ENCODE data around the gene CPD. TPM values are rescaled to one million over a fixed set of nuclear protein-coding genes. Genes with fewer than 3 reads are reported as not detected.

The CPD gene
- total RNA-seq, 1 donor, result 141 TPM

- H3K4me1 ChIP-seq (ENCODE audit: insufficient read depth, low read length), result peaks cover 22% of the 10 kb centered on the region
- H3K9me3 ChIP-seq (ENCODE audit: low read depth, low read length), result no peaks in the 10 kb centered on the region
- no peak overlapping the region for H3K4me3 ChIP-seq (ENCODE audit: low read length)
- H3K27me3 ChIP-seq (ENCODE audit: insufficient read depth, low read length), result no peaks in the 10 kb centered on the region
These were observed 9.6 kb upstream of the CPD start for GRCh38 chr17:30368912-30369720.

- Histone ChIP-seq H3K4me1 (ENCODE audit: insufficient read depth, low read length) (peaks cover 15% of the 10 kb centered on the region), H3K27me3 (ENCODE audit: insufficient read depth, low read length) (peaks cover 3% of the 10 kb centered on the region), H3K9me3 (ENCODE audit: low read depth, low read length) (no peaks in the 10 kb centered on the region), H3K4me3 (ENCODE audit: low read length) (no peak overlapping the region)
These were observed 8.7 kb upstream of the CPD start for GRCh38 chr17:30369995-30370394.

DNA sequence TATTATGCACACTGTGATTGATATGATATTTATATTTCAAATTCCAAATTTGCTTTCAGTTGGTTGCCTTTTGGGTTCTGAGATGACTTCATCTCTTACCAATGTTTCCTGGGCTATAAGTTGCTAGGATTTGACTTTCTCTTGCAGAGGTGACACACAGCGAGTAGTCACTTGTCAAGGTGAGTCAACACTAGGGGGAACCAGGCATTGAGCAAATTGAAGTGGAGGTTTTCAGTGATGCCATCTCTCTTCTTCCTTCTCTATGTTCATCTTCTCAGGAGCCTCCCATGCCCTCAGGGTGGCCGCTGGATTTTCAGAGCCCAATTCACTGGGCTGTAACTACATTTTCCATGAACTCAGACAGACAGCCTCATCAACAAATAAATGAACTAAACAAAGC lies 6.0 kb upstream of the CPD start:
- no peak overlapping the region for H3K4me3 ChIP-seq (ENCODE audit: low read length)
- H3K27me3 ChIP-seq (ENCODE audit: insufficient read depth, low read length), result peaks cover 3% of the 10 kb centered on the region
- no peaks in the 10 kb centered on the region for H3K9me3 ChIP-seq (ENCODE audit: low read depth, low read length)
- peaks cover 15% of the 10 kb centered on the region for H3K4me1 ChIP-seq (ENCODE audit: insufficient read depth, low read length)

- Histone ChIP-seq H3K9me3 (ENCODE audit: low read depth, low read length) (no peaks in the 10 kb centered on the region), H3K4me1 (ENCODE audit: insufficient read depth, low read length) (peaks cover 19% of the 10 kb centered on the region), H3K27me3 (ENCODE audit: insufficient read depth, low read length) (peaks cover 3% of the 10 kb centered on the region), H3K4me3 (ENCODE audit: low read length) (no peak overlapping the region)
These were observed 3.1 kb upstream of the CPD start for GRCh38 chr17:30375661-30376060.

GRCh38 chr17:30376621-30377452 lies 1.9 kb upstream of the CPD start:
- Histone ChIP-seq H3K4me1 (ENCODE audit: insufficient read depth, low read length) (peaks cover 26% of the 10 kb centered on the region), H3K9me3 (ENCODE audit: low read depth, low read length) (no peaks in the 10 kb centered on the region), H3K27me3 (ENCODE audit: insufficient read depth, low read length) (peaks cover 3% of the 10 kb centered on the region), H3K4me3 (ENCODE audit: low read length) (no peak overlapping the region)

GRCh38 chr17:30377574-30378240 lies 1.0 kb upstream of the CPD start:
- H3K4me3 ChIP-seq (ENCODE audit: low read length), result peak overlapping the region; percentile 82
- H3K4me1 ChIP-seq (ENCODE audit: insufficient read depth, low read length), result peaks cover 26% of the 10 kb centered on the region
- H3K27me3 ChIP-seq (ENCODE audit: insufficient read depth, low read length), result peaks cover 3% of the 10 kb centered on the region
- no peaks in the 10 kb centered on the region for H3K9me3 ChIP-seq (ENCODE audit: low read depth, low read length)

GRCh38 chr17:30378241-30378824 lies 394 bp upstream of the CPD start:
- peaks cover 26% of the 10 kb centered on the region for H3K4me1 ChIP-seq (ENCODE audit: insufficient read depth, low read length)
- H3K9me3 ChIP-seq (ENCODE audit: low read depth, low read length), result no peaks in the 10 kb centered on the region
- peaks cover 3% of the 10 kb centered on the region for H3K27me3 ChIP-seq (ENCODE audit: insufficient read depth, low read length)
- H3K4me3 ChIP-seq (ENCODE audit: low read length), result peak overlapping the region; percentile 82

DNA sequence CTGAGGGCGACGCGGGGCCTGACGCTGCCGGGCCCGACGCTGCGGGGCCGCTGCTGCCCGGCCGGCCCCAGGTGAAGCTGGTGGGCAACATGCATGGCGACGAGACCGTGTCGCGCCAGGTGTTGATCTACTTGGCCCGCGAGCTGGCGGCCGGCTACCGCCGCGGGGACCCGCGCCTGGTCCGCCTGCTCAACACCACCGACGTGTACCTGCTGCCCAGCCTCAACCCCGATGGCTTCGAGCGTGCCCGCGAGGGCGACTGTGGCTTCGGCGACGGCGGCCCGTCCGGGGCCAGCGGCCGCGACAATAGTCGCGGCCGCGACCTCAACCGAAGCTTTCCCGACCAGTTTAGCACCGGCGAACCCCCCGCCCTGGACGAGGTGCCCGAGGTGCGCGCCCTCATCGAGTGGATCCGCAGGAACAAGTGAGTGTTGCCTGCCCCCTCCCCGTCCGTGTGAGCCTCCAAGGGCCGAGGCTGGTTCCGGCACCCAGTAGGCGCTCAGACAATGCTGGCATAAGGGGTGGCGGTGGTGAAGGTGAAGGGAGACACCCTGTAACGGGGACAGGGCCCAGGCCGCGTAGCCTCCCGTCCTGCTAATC lies 676 bp downstream of the CPD start:
- Histone ChIP-seq H3K9me3 (ENCODE audit: low read depth, low read length) (no peaks in the 10 kb centered on the region), H3K4me1 (ENCODE audit: insufficient read depth, low read length) (peaks cover 26% of the 10 kb centered on the region), H3K27me3 (ENCODE audit: insufficient read depth, low read length) (peaks cover 3% of the 10 kb centered on the region), H3K4me3 (ENCODE audit: low read length) (peak overlapping the region; percentile 82)

DNA sequence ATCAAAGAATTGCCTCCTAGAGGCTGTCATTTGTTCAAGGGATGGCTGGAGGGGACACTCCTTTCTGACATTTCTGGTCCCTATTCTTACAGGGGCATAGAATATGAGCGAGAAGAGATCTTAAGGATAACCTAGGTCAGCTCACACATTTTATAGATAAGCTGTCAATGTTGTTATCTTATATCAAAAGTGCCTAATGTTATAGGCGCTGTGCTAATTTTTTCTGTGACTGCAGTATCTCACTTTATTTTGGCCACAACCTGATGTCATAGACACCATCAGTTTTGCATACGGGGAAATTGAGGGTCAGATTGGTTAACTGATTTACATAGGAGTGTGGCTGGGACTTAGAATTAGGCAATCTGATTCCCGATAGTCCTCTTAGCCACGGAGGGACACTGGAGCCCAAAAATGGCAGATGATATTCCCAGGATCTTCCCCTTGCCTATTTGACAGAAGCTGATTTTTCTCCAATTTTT lies 1.2 kb downstream of the CPD start:
- H3K4me1 ChIP-seq (ENCODE audit: insufficient read depth, low read length), result peaks cover 26% of the 10 kb centered on the region
- H3K4me3 ChIP-seq (ENCODE audit: low read length), result peak overlapping the region; percentile 82
- H3K27me3 ChIP-seq (ENCODE audit: insufficient read depth, low read length), result peaks cover 1% of the 10 kb centered on the region
- H3K9me3 ChIP-seq (ENCODE audit: low read depth, low read length), result no peaks in the 10 kb centered on the region

GRCh38 chr17:30380643-30381339 lies 2.1 kb downstream of the CPD start:
- Histone ChIP-seq H3K9me3 (ENCODE audit: low read depth, low read length) (no peaks in the 10 kb centered on the region), H3K4me1 (ENCODE audit: insufficient read depth, low read length) (peaks cover 26% of the 10 kb centered on the region), H3K27me3 (ENCODE audit: insufficient read depth, low read length) (no peaks in the 10 kb centered on the region), H3K4me3 (ENCODE audit: low read length) (peak overlapping the region; percentile 82)

DNA sequence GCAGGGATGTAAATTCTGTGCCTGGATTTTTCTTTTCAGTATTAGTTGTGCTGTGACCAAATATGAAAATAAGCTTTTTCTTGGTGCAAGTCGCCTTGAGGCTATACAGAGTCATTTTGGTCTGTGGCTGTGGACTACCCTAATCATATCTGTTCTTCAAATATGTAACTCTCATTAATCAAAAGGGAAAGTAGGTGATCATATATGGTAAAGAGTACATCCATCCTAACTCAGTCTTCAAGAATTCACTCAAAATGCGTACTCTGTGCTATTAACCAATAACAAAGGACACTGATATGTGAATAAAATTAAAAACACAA lies 2.6 kb downstream of the CPD start:
- Histone ChIP-seq H3K9me3 (ENCODE audit: low read depth, low read length) (no peaks in the 10 kb centered on the region), H3K4me3 (ENCODE audit: low read length) (no peak overlapping the region), H3K27me3 (ENCODE audit: insufficient read depth, low read length) (no peaks in the 10 kb centered on the region), H3K4me1 (ENCODE audit: insufficient read depth, low read length) (peaks cover 26% of the 10 kb centered on the region)

DNA sequence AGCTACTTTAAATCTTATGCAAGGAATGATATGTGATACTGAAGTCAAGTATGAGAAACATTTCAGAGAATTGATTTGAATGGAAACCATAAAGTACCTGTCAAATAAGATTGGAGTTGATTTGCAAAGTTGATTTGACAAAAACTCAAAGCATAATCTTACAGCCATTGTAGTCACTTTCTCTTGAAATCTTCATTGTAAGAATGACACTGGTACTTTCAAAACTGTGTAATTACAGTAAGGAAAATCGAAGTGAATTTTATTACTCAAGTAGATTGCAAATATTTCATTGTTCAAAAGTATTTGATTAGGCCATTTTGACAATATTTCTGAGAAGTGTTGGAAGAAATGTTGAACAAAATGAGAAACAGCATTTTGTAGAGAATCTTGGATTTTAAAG lies 3.6 kb downstream of the CPD start:
- no peaks in the 10 kb centered on the region for H3K9me3 ChIP-seq (ENCODE audit: low read depth, low read length)
- H3K27me3 ChIP-seq (ENCODE audit: insufficient read depth, low read length), result no peaks in the 10 kb centered on the region
- peaks cover 26% of the 10 kb centered on the region for H3K4me1 ChIP-seq (ENCODE audit: insufficient read depth, low read length)
- H3K4me3 ChIP-seq (ENCODE audit: low read length), result no peak overlapping the region

- Histone ChIP-seq H3K4me1 (ENCODE audit: insufficient read depth, low read length) (peaks cover 17% of the 10 kb centered on the region), H3K27me3 (ENCODE audit: insufficient read depth, low read length) (no peaks in the 10 kb centered on the region), H3K9me3 (ENCODE audit: low read depth, low read length) (no peaks in the 10 kb centered on the region), H3K4me3 (ENCODE audit: low read length) (no peak overlapping the region)
These were observed 9.8 kb downstream of the CPD start for GRCh38 chr17:30388321-30389179.
